Stimulated activated CD4-positive, alpha-beta T cell treated with anti-CD3 and anti-CD28 coated beads, Interleukin-1b, Interleukin-23, amount 100 ng/mL, for 48 hours (primary cell): ENCODE results near the gene CARMIL1.
A peak's percentile ranks its signal among the peaks of the same experiment; 100 is the strongest.
"Not testable (repeated sequence)": the region's sequence is repeated elsewhere in the genome, so short reads cannot be mapped to it uniquely, and the experiment has no call there.

Source experiments
- DNase-seq: peaks from one replicate; pipeline ENCODE4 v3.0.0-alpha.2; 2020

The CARMIL1 gene

GRCh38 chr6:25537349-25538018 is 258.3 kb downstream of the CARMIL1 start:
- no peak for DNase-seq

GRCh38 chr6:25541228-25541627 is 262.1 kb downstream of the CARMIL1 start:
- no peak for DNase-seq

- DNase-seq, result no peak
Observed at GRCh38 chr6:25542984-25543910, 264.1 kb downstream of the CARMIL1 start.

GRCh38 chr6:25544833-25545232 is 265.7 kb downstream of the CARMIL1 start:
- DNase-seq, result no peak

GRCh38 chr6:25547797-25548196 is 268.6 kb downstream of the CARMIL1 start:
- no peak for DNase-seq

- no peak for DNase-seq
Observed at GRCh38 chr6:25548451-25548850, 269.3 kb downstream of the CARMIL1 start.

GRCh38 chr6:25550631-25551030 is 271.5 kb downstream of the CARMIL1 start:
- no peak for DNase-seq

- no peak for DNase-seq
Observed at GRCh38 chr6:25553502-25553901, 274.3 kb downstream of the CARMIL1 start.

- DNase-seq, result no peak
Observed at GRCh38 chr6:25555188-25555587, 276.0 kb downstream of the CARMIL1 start.

GRCh38 chr6:25556516-25556915 is 277.3 kb downstream of the CARMIL1 start:
- peak; percentile 74 for DNase-seq

GRCh38 chr6:25558155-25558817 is 279.1 kb downstream of the CARMIL1 start:
- no peak for DNase-seq

GRCh38 chr6:25560865-25561264 is 281.7 kb downstream of the CARMIL1 start:
- no peak for DNase-seq

- DNase-seq, result no peak
Observed at GRCh38 chr6:25564943-25565342, 285.8 kb downstream of the CARMIL1 start.

- DNase-seq, result no peak
Observed at GRCh38 chr6:25570578-25570977, 291.4 kb downstream of the CARMIL1 start.

GRCh38 chr6:25576919-25577318 is 297.7 kb downstream of the CARMIL1 start:
- no peak for DNase-seq

GRCh38 chr6:25578538-25578937 is 299.4 kb downstream of the CARMIL1 start:
- no peak for DNase-seq

GRCh38 chr6:25579391-25579883 is 300.3 kb downstream of the CARMIL1 start:
- DNase-seq, result no peak

- DNase-seq, result no peak
Observed at GRCh38 chr6:25579902-25580495, 300.8 kb downstream of the CARMIL1 start.

GRCh38 chr6:25582101-25582500 is 302.9 kb downstream of the CARMIL1 start:
- no peak for DNase-seq

GRCh38 chr6:25583099-25583498 is 303.9 kb downstream of the CARMIL1 start:
- DNase-seq, result no peak

- no peak for DNase-seq
Observed at GRCh38 chr6:25583906-25584305, 304.7 kb downstream of the CARMIL1 start.

GRCh38 chr6:25585225-25585624 is 306.1 kb downstream of the CARMIL1 start:
- DNase-seq, result no peak

- not testable (repeated sequence) for DNase-seq
Observed at GRCh38 chr6:25586119-25586518, 306.9 kb downstream of the CARMIL1 start.
